DOHH2 (cell line): Measurements from ENCODE around the gene ZNF211.

Source experiments
- H3F3A ChIP-seq: fragments of 200-600 bp; sonication (generic), shearing (Covaris generic); 2 replicates; pipeline ENCODE4 v1.6.0; 2016; ENCODE audit warnings: antibody characterized with exemption, mild to moderate bottlenecking; ENCODE audit not compliant: control insufficient read depth, insufficient read depth
- H3K27ac ChIP-seq: fragments of 200-600 bp; sonication (generic); 2 replicates; pipeline ENCODE4 v1.5.1; 2014; ENCODE audit warnings: low read depth, mild to moderate bottlenecking, low read length, moderate library complexity
- H3K27me3 ChIP-seq: fragments of 200-600 bp; sonication (generic); 2 replicates; pipeline ENCODE4 v1.6.1; 2014; ENCODE audit warnings: mild to moderate bottlenecking, low read length, mixed read lengths; ENCODE audit not compliant: control insufficient read depth
- H3K36me3 ChIP-seq: fragments of 200-600 bp; sonication (generic); 2 replicates; pipeline ENCODE4 v1.6.1; 2014; ENCODE audit warnings: mild to moderate bottlenecking, low read length, moderate library complexity, mixed read lengths; ENCODE audit not compliant: control insufficient read depth
- H3K4me1 ChIP-seq: fragments of 200-600 bp; sonication (generic); 2 replicates; pipeline ENCODE4 v1.6.1; 2014; ENCODE audit warnings: mild to moderate bottlenecking, low read length, mixed read lengths; ENCODE audit not compliant: control insufficient read depth
- H3K4me2 ChIP-seq: fragments of 200-600 bp; sonication (generic); 2 replicates; pipeline ENCODE4 v1.6.0; 2014; ENCODE audit warnings: mild to moderate bottlenecking, low read length, moderate library complexity
- H3K4me3 ChIP-seq: fragments of 200-600 bp; sonication (generic); 2 replicates; pipeline ENCODE4 v1.5.1; 2014; ENCODE audit warnings: mild to moderate bottlenecking, low read length, mixed read lengths
- H3K79me2 ChIP-seq: fragments of 200-600 bp; sonication (generic); 2 replicates; pipeline ENCODE4 v1.6.1; 2014; ENCODE audit warnings: mild to moderate bottlenecking, low read length, mixed read lengths; ENCODE audit not compliant: control insufficient read depth
- H3K9me2 ChIP-seq: fragments of 200-600 bp; sonication (generic); replicated peaks from 2 replicates; pipeline ENCODE4 v1.6.1; 2014; ENCODE audit warnings: mild to moderate bottlenecking, low read length, mixed read lengths; ENCODE audit not compliant: control insufficient read depth
- H3K9me3 ChIP-seq: fragments of 200-600 bp; sonication (generic); 2 replicates; pipeline ENCODE4 v1.6.1; 2014; ENCODE audit warnings: antibody characterized with exemption, low read length, mixed read lengths; ENCODE audit not compliant: control insufficient read depth, insufficient read depth
- H4K20me1 ChIP-seq: fragments of 200-600 bp; sonication (generic); 2 replicates; pipeline ENCODE4 v1.6.0; 2014; ENCODE audit warnings: low read depth, mild to moderate bottlenecking, antibody characterized with exemption, low read length, moderate library complexity; ENCODE audit not compliant: control insufficient read depth, insufficient read depth
- CTCF ChIP-seq: fragments of 200-600 bp; sonication (generic); IDR thresholded peaks from one replicate; pipeline ENCODE4 v1.5.1; 2014; ENCODE audit warnings: antibody characterized with exemption, mild to moderate bottlenecking, low read depth, low read length; ENCODE audit not compliant: poor library complexity, severe bottlenecking
- EZH2phosphoT487 ChIP-seq: fragments of 200-600 bp; sonication (generic); IDR thresholded peaks from 2 replicates; pipeline ENCODE4 v1.6.1; 2017; ENCODE audit warnings: borderline replicate concordance, mild to moderate bottlenecking, antibody characterized with exemption, low read length, moderate library complexity, mixed read lengths

The ZNF211 gene

GRCh38 chr19:57687363-57688010, 54.5 kb downstream of the ZNF211 start:
- H3K4me1 ChIP-seq, result peaks cover 10% of the 10 kb centered on the region
- H3K27ac ChIP-seq, result no peak overlapping the region
- H3K36me3 ChIP-seq, result peaks cover 72% of the 10 kb centered on the region
- no peaks in the 10 kb centered on the region for H3K9me2 ChIP-seq
- peaks cover 72% of the 10 kb centered on the region for H3K9me3 ChIP-seq
- peaks cover 66% of the 10 kb centered on the region for H3K79me2 ChIP-seq
- no peaks in the 10 kb centered on the region for H3K27me3 ChIP-seq
- H3K4me2 ChIP-seq, result no peak overlapping the region
- H3F3A ChIP-seq, result no peaks in the 10 kb centered on the region
- no peaks in the 10 kb centered on the region for H4K20me1 ChIP-seq
- H3K4me3 ChIP-seq, result no peak overlapping the region
- TF ChIP-seq EZH2phosphoT487 (no peak), CTCF (no peak)

GRCh38 chr19:57688011-57688763, 55.2 kb downstream of the ZNF211 start:
- Histone ChIP-seq H3K27ac (no peak overlapping the region), H4K20me1 (no peaks in the 10 kb centered on the region), H3K79me2 (peaks cover 59% of the 10 kb centered on the region), H3K9me3 (peaks cover 69% of the 10 kb centered on the region), H3K36me3 (peaks cover 69% of the 10 kb centered on the region), H3K27me3 (no peaks in the 10 kb centered on the region), H3F3A (no peaks in the 10 kb centered on the region), H3K9me2 (no peaks in the 10 kb centered on the region), H3K4me2 (no peak overlapping the region), H3K4me1 (peaks cover 3% of the 10 kb centered on the region), H3K4me3 (no peak overlapping the region)
- TF ChIP-seq CTCF (no peak), EZH2phosphoT487 (no peak)

GRCh38 chr19:57689750-57690149, 56.8 kb downstream of the ZNF211 start:
- Histone ChIP-seq H3K9me3 (peaks cover 59% of the 10 kb centered on the region), H3K79me2 (peaks cover 44% of the 10 kb centered on the region), H4K20me1 (no peaks in the 10 kb centered on the region), H3K27ac (no peak overlapping the region), H3K36me3 (peaks cover 53% of the 10 kb centered on the region), H3K4me3 (no peak overlapping the region), H3K9me2 (no peaks in the 10 kb centered on the region), H3K27me3 (no peaks in the 10 kb centered on the region), H3K4me1 (no peaks in the 10 kb centered on the region), H3K4me2 (no peak overlapping the region), H3F3A (no peaks in the 10 kb centered on the region)
- TF ChIP-seq EZH2phosphoT487, result no peak
- no peak for TF ChIP-seq CTCF
